HG02571 (cell line): ENCODE results near the gene FLYWCH1.

Experiments used
- ATAC-seq: cut with Tn5 transposase; IDR thresholded peaks from one replicate; pipeline ENCODE4 v1.9.1; 2021; ENCODE audit warnings: mild to moderate bottlenecking, moderate library complexity; ENCODE audit not compliant: unreplicated experiment

Gene FLYWCH1

DNA sequence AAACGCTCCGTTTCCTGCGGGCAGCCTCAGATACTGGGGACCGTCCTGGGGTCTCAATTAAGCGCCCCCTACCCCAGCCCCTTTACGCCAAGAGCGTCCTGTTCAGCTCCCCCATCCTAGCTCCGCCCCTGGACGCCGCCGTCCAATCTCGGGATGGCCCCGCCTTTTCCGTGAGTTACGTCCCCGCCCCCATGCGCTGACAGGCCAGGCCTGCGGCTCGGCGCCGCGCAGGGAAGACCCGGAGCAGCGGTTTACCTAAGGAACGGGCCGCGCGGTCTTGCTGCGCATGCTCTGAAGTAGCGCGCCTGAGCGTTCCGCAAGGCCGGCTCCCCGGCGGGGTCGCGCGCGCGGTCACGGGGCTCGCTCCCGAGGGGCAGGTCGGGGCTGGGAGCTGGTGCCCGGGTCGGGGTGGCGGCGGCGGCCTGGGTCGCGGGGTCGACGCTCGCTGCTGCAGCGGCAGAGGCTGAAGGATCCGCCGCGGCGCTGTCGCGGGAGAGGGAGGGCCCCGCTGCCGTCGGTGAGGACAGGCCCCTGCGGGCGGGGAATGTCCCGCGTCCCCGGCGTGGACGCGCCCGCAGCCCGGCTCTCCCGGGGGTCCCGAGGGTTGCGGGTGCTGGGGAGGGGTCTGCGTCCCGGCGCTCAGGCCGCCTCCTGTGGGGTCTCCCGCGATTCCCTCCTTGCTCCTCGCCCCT is at the start of gene FLYWCH1:
Gene FLYWCH1 (plus strand): TSS at position 294 of the 692 bp plus-strand sequence. CDS start 17,755 bp downstream, outside the sequence.
- peak; percentile 90 for ATAC-seq

DNA sequence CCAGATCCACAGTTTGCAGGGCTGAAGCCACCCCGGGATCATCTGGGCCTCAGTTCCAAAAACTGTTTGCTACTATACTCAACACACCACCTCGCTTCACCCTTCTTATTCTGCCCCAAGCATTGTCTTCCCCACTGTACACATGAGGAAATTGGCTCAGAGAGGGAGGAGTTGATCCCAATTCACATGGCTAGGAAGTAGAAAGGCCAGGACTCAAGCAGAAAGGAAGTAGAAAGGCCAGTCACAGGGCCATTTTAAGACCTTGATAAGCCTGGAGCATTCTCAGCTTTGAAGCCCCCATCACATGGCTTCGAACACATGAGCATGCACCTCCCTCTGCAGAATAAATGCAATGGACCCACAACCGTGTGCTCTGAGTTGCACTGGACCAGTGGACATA is 46.1 kb upstream of the FLYWCH1 start:
- ATAC-seq: no peak

GRCh38 chr16:2866431-2866830 is 45.3 kb upstream of the FLYWCH1 start:
- no peak for ATAC-seq

- no peak for ATAC-seq
These were observed 44.1 kb upstream of the FLYWCH1 start for GRCh38 chr16:2867661-2867986.

DNA sequence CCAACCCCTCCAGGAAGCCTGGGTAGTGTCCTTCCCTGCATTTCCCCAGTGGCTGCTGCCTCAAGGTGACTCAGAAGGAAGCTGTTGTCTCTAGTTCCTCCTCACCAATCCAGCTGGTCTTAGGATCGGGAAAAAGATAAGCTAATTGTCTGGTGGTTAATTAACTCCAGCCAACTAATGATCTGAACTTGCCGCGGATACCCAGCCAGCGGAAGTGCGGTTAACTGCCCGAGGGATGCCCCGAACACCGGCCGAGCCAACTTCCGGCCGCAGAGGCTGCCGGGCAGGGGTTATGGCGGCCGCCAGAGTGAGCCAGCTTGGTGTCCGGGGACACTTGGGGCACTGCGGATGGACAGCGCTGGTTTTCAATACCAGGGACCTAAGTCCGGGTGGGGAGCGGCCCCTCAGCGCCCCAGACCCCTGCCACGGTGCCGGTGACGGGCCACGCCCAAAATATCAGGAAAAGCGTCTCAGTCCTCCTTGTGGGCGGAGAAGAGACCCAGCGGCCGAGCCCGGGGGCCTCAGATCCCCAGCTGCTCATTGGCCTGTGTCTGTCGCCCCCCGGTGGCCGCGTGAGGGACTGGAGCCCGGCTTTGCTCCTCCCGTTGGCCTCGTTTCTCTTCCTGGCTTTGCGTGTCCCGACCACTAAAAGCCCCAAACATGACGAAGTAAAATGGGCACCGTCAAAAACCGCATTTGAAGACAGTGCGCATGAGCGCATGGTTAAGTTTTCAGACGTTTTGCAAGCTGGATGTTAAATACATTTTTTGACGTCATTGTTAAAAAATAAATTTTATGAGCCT is 43.5 kb upstream of the FLYWCH1 start:
- peak; percentile 81 for ATAC-seq

DNA sequence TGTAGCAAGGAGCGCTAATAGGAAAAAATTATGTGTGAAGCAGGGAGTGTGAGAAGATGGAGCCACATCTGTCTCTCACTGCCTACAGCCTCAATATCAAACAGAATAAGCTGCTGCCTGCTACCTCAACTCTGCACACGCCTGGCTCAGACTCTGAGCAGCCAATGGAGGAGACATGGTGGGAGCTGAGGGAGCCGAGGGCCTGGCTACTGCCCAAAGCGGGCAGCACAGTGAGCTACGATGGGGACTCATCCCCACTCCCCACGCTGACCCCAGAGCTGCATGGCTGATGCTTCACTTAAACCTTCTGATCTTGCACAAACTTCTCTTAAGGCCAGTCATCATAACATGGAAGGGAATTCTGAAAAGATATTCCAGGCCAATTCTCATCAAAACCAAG is 39.8 kb upstream of the FLYWCH1 start:
- no peak for ATAC-seq

GRCh38 chr16:2874032-2874911 is 37.5 kb upstream of the FLYWCH1 start:
- no peak for ATAC-seq

DNA sequence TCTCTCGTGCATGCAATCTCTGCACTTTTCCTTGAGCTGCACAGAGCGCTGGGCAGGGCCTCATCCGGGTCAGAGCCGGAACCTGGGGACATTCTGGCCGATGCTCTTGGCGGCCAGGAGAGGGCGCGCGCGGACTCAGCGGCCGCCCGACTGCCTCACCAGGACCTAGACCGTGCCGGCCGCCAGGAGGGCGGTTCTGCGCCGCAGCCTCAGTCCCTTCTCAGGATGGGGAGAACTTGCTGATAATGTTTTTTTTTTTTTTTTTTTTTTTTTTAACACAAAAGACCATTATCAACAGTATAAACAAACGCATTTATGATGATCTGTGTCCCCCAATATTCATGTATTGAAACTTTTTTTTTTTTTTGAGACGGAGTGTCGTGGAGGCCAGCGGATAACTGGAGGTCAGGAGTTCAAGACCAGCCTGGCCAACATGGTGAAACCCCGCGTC is 36.8 kb upstream of the FLYWCH1 start:
- no peak for ATAC-seq

- no peak for ATAC-seq
These were observed 31.8 kb upstream of the FLYWCH1 start for GRCh38 chr16:2879854-2880508.

DNA sequence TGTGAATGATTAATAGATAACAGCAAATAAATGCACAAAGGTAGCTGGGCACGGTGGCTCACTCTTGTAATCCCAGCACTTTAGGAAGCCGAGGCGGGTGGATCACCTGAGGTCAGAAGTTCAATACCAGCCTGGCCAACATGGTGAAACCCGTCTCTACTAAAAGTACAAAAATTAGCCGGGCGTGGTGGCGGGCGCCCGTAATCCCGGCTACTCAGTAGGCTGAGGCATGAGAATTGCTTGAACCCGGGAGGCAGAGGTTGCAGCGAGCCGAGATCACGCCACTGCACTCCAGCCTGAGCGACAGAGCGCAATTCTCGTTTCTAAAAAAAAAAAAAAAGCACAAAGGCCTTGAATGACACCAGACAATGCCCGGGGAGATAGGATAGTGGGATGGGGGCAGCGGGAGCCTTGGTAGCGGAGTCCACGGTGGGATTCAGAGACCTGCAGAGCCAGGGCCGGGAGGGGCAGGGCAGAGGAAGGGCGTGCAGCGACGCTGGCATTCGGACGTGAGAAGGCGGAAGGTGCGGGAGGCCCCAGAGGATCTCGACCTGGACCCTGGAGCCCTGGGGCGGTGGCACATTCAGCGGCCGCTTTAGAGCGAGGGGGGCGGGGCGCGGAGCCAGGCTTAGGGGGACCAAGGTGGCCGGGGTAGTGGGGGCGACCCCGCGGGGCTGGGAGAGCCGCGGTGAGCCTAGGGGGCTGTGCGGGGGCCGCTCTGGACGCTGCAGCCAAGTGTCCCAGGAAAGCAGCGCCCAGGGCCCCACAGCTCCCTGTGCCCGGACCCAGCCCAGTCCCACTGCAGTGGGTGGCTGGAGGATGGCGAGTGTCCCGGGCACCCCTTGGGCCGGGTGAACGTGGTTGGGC is 29.7 kb upstream of the FLYWCH1 start:
- ATAC-seq: peak; percentile 8

GRCh38 chr16:2882650-2883457 is 28.9 kb upstream of the FLYWCH1 start, which contains the start of gene FLYWCH2:
TSS of gene FLYWCH2 (plus strand) at chr16:2883215. CDS start at chr16:2896450, 13,235 bp downstream.
- ATAC-seq: peak; percentile 94

- no peak for ATAC-seq
These were observed 28.2 kb upstream of the FLYWCH1 start for GRCh38 chr16:2883458-2883908.

- ATAC-seq: no peak
These were observed 27.7 kb upstream of the FLYWCH1 start for GRCh38 chr16:2884041-2884451.

GRCh38 chr16:2894231-2894630 is 17.5 kb upstream of the FLYWCH1 start:
- no peak for ATAC-seq

DNA sequence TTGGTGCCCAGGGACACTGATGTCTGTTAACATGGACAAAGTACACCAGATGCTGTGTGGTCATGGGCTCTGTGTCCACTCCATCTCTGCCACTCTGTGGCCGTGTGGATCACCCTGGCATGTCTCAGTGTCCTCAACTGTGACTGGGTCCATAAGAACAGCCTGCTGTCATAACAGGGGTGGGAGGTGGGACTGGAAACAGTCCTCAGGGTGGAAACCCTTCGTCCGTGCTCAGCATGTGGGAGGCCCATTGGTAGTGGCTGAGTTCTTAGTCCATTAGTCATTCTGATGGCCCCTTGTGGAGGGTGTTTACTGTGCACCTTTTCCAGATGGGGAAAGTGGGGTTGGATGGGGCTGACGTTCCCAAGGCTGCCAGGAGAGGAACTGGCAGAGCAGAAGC is 15.9 kb upstream of the FLYWCH1 start:
- no peak for ATAC-seq

GRCh38 chr16:2896480-2897010 is 15.2 kb upstream of the FLYWCH1 start:
- ATAC-seq: no peak

- no peak for ATAC-seq
These were observed 14.6 kb upstream of the FLYWCH1 start for GRCh38 chr16:2897110-2897509.

- ATAC-seq: no peak
These were observed 12.7 kb upstream of the FLYWCH1 start for GRCh38 chr16:2898831-2899563.
